DMS53 treated with DMSO at 0.1 percent for 48 hours (cell line): ENCODE measurements around the gene PCBD2.
"Not testable (repeated sequence)": the region's sequence is repeated elsewhere in the genome, so short reads cannot be mapped to it uniquely, and the experiment has no call there.

Source experiments
- DNase-seq: peaks from one replicate; lab custom pipeline; 2025; ENCODE audit not compliant: unreplicated experiment; lab: John Stamatoyannopoulos, UW

The PCBD2 gene

DNA sequence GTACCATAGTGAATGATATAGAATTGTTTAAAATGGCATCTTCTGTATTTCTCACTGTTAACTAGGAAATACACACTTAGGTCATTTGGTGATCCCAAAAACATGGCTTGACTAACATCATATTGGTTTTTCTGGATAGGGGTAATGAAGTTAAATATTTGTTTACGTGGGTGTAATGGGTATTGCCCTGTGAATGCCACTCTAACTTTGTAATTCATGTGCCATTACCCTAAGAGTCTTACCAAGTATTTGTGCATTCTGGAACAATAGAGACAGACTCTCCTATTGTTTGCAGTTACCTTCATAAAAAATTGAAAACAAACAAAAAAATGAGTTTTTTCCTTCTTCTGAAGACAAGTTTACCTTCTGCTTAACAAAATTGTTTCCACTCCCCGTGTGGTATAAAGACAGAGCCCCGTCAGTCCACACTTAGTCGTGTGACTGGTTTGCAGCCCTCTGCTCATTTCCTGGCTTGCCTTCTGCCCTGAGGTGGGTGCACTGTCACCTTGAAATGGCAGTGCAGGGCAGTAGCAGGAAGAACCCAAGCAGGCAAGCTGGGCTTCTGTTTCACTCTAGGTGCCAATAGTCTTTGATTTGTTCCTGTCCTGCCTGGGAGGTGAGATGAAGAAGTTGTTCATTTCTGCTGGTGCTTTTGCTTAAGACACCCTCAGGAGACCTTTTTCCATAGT, 53.1 kb downstream of the PCBD2 start:
- no peak for DNase-seq

DNA sequence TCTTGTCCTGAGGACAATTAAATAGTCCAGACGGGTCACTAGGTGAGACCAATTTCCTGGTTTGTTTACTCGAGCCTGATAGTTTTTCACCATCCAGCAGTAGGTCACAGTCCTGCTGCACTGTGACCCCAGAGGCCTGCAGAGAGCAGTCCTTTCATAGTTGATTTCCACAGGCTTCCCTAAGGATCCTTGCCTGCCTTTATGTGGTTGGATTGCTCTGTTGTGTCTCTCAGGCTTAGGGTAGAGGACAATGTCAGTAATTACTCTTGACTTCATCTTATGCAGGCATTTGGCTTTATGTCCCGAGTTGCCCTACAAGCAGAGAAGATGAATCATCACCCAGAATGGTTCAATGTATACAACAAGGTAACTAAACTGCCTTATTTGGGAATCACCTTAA, 53.8 kb downstream of the PCBD2 start:
- DNase-seq, result no peak

DNA sequence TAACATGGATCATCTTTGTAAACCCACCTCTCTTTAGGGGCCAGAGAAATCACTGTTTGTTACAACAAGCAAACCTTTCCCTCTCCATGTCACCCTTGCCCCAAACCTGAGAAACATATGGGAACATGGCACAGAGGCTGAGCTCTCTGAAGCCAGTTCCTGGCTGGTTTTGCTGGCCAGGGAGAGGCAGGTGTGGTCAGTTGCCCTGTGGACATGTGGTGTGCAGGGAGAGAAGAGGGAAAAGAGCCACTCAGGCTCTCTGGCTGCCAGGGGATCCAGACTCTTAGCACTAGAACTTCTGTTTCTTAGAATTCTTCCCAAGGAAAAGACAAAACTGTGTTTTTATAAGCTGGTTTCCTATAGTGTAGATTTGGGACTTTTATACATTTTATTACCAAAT, 58.2 kb downstream of the PCBD2 start:
- no peak for DNase-seq

DNA sequence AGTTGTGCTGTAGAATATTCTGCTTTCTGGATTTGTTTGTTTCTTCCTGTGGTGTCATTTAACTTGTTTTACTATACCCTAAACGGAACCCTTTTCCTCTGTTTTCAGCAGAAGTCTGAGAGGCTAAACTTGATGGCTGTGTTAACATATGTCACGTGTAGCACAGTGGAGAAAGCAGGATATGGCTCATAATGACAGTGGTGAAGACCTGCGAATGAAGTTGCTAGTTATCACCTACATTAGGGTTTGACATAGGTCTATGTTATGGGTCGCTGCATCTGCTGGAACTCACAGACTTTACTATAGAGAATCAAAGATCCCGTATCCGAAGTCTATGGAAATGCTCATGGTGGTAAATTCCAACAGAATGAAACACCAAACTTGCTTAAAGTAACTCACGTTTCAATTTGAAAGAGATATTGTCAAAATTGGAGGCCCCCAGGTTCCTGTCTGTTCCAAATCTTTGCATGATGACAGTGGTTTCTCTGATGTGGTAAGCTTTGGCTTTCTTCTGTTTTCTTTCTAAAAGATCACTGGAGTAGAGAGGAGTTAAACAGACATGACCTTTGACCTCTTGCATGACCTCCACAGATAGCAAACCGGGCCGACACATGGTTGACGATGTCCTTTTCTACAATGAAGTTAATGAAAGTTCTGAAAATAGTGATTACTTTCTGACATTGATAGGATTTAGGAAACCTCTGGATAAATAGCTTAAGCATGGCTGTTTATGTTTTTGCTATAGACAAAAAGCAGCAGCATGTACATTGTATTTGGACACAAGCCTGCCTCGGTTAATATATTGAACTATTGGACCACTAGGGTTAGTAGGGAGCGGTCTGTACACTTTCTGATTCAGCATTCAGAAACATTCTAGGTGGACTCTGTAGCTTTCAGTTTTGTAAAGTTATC, 59.7 kb downstream of the PCBD2 start:
- no peak for DNase-seq

DNA sequence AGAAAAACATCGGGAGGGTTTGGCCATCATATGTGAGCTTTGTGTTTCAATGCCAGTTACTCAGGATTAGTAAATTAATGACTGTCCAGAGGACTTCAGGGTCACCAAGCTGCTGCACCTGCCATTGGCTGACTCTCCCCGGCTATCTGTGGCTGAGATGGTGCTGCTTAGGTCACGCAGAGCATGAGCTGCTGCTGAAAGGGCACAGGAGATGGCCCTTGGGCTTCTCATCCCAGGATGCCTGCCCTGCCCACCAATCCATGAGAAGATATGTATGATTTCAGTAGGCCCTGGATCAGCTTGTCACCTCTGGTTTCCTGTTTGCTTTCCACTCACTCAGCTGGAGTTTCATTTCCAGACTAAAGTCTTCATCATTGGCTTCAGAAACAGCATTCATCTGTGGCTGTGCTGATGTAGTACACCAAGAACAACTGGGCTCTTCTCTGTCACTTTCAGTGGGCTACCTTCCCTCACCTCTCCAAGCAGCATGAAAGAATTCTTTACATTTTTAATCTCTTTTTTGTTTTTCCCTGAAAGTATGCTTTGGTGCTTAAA, 60.4 kb downstream of the PCBD2 start:
- DNase-seq, result no peak

DNA sequence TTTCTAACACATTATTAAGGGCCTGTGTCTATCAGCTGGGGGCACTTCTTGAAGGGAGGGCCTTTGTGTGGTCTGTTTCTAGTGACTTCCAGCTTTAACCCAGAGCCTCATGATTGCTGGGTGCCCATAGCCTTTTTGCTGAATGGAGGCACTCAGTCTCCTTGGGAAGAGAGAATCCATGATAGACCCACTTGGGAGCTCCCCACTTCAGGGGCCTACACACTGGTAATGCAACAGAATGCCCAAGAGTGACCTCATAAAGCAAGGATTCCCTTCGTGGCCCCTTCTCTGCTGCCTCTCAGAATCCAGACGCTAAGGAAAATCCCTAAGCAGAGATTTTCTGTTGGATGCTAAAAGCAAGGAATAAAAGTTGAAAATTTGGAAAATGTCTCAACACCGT, 62.7 kb downstream of the PCBD2 start, which contains the start of gene CATSPER3:
CATSPER3 (plus strand) TSS at position 301 of the 400 bp plus-strand sequence; CDS start at position 386, 85 bp downstream.
- DNase-seq, result no peak

DNA sequence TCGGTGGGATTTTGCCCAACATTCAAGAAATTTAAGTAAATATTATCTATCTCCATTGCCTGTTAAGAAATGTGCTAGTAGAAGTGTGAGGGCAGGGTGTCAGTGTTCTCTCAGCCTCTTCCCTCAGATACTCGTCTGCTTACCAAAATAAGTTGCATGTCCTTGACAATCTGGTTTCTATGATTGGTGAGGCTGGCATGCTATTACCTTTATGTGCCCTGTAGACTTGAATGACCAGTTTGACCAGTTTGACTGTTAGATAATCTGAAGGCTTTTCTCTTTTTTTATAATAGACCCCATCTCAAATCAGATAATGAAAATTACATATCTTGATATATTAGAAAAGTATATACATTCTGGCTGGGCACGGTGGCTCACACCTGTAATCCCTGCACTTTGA, 63.1 kb downstream of the PCBD2 start:
- peak; percentile 61 for DNase-seq

DNA sequence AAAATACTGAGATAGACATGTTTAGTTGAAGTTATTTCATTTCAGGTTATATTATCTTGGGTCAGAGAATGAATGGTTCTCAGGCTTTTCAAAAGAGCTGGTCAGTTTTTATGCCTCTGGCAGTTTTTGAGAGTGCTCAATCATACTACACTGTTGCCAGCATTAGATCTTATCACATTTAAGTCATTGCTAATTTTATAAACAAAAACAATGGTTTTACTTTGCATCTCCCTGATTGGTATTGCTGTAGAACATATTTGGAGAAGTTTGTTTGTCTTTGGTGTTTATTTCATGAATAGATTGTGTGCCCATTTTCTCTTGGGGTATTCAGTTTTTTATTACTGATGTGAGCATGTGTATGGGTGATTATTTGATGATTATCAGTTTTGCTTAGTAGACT, 64.2 kb downstream of the PCBD2 start:
- DNase-seq, result no peak

DNA sequence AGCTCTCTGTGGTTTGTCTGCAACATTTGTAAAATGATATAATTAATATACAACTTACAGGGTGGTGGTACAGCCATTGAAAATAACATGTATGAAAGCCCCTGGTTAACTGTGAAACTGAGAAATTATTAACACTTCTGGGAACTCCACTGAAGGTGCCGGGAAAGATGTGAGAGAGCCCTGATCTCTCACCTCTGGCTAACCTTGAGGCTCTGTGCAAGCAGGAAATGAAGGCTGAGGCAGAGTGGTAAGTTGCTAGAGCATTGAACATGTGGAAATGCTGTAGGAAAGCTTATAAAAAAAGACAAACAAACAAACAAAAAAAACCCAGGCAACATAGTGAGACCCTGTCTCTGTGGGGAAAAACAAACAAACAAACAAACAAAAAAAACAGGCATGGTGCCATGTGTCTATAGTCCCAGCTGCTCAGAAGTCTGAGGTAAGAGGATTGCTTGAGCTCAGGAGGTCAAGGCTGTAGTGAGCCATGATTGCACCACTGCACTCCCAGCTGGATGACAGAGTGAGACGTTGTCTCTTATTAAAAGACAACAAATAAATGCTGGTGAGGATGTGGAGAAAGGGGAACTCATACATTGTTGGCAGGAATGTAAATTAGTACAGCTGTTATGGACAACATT, 70.3 kb downstream of the PCBD2 start:
- no peak for DNase-seq

DNA sequence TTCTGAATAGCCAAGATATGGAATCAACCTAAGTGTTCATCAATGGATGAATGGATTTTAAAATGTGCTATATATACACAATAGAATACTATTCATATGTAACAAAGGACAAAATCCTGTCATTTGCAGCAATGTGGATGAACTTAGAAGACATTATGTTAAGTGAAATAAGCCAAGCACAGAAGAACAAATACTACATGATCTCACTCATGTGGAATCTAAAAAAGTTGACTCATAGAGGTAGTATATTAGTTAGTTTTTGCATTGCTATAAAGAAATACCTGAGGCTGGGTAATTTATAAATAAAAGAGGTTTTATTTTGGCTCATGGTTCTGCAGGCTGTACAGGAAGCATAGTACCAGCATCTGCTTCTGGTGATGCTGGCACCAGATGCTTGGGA, 70.9 kb downstream of the PCBD2 start:
- DNase-seq, result no peak

DNA sequence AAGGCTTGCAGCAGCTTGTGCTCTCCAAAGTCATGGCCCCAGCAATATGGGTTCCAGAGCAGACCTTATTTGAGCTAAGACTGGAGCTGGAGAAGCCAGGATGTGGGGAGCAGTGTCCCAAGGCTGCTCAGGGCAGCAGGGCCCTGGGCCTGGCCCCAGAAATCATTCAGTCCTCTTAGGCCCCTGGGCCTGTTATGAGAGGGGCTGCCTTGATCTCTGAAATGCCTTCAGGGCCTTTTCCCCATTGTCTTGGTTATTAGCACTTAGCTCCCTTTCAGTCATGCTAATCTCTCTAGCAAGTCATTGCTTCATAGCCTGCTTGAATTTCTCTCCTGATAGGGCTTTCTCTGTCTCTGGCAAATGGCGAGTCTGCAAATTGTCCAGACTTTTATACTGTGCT, 71.9 kb downstream of the PCBD2 start:
- no peak for DNase-seq

DNA sequence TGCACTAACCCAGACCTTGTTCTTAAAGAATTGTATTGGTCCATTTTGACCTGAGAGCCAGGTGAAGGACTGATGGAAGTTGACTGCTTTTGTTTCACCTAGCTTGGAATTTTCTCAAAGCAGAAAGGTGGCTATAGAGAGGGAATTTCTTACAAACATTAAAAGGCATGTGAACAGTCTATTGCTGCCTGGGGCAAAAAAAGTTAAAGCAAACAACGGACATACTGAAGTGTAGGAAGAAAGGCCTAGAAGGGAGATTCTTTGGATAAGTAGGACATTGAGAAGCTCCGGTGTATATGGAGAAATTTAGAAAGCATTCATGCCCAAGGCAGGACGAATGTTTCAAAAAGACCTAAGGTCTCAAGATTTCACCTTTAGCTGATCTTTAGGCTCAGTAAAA, 74.5 kb downstream of the PCBD2 start:
- DNase-seq, result no peak

DNA sequence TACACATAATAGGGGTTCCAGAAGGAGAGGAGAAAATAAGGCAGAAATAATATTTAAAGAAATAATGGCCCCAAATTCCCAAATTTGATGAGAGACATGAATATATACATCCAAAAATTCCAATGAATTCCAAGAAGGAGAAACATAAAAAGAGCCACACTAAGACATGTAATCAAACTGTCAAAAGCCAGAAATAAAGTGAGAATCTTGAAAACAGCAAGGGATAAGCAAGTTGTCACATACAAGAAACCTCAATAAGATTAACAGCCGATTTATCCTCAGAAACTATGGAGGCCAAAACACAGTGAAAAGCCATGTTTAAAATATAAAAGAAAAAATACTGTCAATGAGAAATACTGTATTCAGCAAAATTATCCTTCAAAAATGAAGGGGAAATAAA, 77.3 kb downstream of the PCBD2 start:
- no peak for DNase-seq

DNA sequence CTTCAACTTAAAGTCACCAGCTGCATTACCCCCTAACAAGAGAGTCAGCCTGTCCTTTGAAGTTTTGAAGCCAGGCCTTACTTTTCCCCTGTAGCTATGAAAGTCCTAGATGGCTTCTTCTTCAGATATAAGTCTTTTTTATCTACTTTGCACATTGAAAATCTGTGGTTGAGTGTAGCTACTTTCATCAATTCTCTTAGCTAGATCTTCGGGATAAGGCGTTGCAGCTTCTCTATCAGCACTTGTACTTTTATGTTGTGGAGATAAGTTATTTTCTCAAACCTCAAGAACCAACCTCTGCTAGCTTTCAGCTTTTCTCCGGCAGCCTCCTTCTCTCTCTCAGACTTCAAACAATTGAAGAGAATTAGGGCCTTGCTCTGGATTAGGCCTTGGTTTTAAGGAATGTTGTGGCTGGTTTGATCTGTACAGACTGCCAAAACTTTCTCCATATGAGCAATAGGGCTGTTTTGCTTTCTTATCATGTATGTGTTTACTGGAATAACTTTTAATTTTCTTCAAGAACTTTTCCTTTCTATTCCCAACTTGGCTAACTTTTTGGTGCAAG, 84.4 kb downstream of the PCBD2 start:
- no peak for DNase-seq

DNA sequence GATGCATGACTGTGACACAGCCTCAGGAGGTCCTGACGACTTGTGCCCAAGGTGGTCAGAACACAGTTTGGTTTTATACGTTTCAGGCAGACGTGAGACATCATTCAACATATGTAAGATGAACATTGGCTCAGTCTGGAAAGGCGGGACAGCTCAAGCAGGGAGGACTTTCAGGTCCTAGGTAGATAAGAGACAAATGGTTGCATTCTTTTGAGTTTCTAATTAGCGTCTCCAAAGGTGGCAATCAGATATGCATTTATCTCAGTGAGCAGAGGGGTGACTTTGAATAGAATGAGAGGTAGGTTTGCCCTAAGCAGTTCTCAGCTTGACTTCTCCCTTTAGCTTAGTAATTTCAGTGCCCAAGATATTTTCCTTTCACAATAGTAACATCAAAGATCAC, 85.3 kb downstream of the PCBD2 start:
- DNase-seq, result not testable (repeated sequence)

DNA sequence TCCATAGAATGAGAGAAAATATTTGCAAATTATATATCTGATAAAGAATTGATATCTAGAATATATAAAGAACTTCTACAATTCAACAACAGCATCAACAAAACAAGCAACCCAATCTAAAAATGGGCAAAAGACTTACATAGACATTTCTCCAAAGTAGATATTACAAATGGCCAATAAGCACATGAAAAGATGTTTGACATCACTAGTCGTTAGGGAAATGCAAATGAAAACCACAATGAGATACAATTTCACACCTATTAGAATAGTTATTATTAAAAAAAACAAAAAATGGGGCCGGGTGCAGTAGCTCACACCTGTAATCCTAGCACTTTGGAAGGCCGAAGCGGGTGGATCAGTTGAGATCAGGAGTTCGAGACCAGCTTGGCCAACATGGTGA, 87.2 kb downstream of the PCBD2 start:
- DNase-seq, result no peak

DNA sequence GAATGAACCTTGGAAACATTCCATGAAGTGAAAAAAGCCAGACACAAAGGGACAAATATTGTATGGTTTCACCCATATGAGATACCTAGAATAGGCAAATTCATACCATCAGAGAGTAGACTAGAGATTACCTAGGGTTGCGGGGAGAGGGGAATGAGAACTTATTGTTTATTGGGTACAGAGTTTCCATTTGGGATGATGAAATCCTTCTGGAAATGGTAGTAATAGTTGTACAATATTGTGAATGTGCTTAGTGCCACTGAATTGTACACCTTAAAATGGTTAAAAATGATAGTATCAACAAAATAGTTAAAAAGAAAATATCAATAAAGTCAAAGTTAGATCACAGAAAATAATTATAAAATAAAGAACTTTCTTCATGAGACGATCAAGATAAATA, 88.2 kb downstream of the PCBD2 start:
- DNase-seq, result no peak

DNA sequence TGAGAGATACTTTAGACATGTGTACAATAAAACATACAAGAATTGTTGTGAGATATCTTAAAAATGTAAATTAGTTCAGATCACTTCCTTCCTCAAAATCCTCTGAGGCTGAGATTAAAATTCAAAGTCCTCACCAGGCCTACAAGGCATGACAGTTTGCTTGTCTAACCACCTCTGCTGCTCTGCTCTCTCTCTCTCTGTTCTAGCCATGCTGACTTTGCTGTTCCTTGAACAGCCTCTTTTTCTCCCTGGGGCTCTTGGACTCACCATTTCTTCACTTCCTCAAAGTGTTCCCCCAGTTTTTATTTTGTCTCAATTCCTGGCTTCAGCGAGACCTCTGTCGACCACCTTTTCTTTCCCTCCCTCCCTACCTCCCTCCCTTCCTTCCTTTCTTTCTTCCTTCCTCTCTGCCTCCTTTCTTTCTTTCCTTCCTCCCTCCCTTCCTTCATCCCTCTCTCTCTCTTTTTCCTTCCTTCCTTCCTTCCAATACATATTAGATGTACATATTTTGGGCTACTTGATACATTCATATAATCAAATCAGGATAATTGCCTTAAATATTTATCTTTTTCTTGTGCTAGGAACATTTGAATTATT, 89.7 kb downstream of the PCBD2 start:
- DNase-seq, result no peak

DNA sequence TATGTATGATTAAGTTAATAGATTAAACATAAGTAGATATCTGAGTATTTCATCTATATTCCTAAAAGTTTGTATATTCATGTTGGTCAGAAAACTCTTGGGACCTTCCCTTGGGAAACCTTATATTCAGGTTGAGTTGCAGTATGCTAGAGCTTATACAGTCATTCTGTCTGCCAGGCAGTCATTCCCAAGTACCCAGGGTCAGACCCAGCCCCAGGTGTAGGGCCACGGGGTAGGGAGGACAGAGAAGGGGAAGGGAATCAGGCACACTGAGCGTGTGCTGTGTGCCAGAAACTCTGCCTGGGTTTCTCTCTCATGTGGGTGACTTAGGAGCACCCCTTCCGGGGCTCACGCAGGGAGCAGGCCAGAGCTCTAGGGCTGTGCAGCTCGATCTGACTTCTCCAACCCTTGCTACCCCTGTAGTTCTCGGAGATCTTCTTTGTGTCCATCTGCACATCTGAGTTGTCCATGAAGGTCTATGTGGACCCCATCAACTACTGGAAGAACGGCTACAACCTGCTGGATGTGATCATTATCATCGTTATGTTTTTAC, 91.0 kb downstream of the PCBD2 start:
- DNase-seq, result no peak

DNA sequence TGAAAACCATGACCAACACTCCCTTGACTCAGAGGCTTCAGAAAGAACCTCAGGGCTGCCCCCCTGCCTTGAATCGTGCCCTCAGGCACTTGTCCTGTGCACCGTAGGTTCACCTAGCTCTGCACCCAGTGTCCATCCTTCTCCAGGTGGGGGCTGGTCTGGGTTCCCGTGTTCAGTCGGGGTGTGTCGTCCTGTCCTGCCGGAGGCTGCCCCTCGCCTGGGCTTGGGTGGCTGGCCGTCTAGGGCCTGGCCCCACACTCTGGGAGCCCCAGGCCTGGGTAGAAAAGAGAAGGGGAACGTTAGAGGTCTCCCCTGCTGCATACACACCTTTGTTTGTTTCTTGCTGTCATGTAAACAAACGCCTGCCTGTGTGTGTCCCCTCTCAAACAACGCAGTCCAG, 92.1 kb downstream of the PCBD2 start:
- no peak for DNase-seq

DNA sequence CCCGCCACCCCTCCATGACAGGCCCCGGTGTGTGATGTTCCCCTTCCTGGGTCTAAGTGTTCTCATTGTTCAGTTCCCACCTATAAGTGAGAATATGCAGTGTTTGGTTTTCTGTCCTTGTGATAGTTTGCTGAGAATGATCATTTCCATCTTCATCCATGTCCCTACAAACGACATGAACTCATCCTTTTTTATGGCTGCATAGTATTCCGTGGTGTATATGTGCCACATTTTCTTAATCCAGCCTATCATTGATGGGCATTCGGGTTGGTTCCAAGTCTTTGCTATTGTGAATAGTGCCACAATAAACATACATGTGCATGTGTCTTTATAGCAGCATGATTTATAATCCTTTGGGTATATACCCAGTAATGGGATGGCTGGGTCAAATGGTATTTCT, 93.1 kb downstream of the PCBD2 start:
- DNase-seq, result not testable (repeated sequence)
